DOHH2 (cell line): ENCODE data around the gene PIWIL1.

ENCODE experiments used
- EZH2phosphoT487 ChIP-seq: fragments of 200-600 bp; sonication (generic); IDR thresholded peaks from 2 replicates; pipeline ENCODE4 v1.6.1; 2017; ENCODE audit warnings: borderline replicate concordance, mild to moderate bottlenecking, antibody characterized with exemption, low read length, moderate library complexity, mixed read lengths
- TF ChIP-seq, protein P1 (sequence below): fragments of 200-600 bp; sonication (generic); IDR thresholded peaks from one replicate; pipeline ENCODE4 v1.5.1; 2014; ENCODE audit warnings: antibody characterized with exemption, mild to moderate bottlenecking, low read depth, low read length; ENCODE audit not compliant: poor library complexity, severe bottlenecking

DNA sequence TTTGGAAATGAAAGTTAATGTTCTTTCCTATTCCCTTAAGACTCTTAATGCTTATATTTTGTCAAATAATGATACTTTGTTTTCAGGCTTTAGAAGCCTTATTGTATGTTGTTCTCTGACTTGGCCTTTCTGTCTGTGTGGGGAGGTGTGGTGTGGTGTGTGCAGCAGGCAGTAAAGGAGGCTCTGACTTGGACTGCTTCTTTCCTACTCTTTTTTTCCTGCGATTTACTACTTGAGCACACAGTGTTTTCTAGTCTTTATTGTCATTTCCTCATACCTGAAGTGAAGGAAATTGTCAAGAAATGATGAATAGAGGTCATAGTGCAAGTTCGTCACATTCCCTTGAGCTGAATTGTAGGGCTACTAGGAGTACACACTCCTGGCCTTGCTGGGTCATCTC is 26.9 kb downstream of the PIWIL1 start:
- TF ChIP-seq, protein P1, sequence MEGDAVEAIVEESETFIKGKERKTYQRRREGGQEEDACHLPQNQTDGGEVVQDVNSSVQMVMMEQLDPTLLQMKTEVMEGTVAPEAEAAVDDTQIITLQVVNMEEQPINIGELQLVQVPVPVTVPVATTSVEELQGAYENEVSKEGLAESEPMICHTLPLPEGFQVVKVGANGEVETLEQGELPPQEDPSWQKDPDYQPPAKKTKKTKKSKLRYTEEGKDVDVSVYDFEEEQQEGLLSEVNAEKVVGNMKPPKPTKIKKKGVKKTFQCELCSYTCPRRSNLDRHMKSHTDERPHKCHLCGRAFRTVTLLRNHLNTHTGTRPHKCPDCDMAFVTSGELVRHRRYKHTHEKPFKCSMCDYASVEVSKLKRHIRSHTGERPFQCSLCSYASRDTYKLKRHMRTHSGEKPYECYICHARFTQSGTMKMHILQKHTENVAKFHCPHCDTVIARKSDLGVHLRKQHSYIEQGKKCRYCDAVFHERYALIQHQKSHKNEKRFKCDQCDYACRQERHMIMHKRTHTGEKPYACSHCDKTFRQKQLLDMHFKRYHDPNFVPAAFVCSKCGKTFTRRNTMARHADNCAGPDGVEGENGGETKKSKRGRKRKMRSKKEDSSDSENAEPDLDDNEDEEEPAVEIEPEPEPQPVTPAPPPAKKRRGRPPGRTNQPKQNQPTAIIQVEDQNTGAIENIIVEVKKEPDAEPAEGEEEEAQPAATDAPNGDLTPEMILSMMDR, result no peak
- no peak for TF ChIP-seq EZH2phosphoT487
